GM23338 (cell line): ENCODE measurements around the gene MLLT6.

Source experiments
- CTCF ChIP-seq, 2 experiments: fragments of 200-600 bp in 1 of 2; sonication (generic) in 1 of 2; conservative IDR thresholded peaks; 2 replicates each; pipeline versions ENCODE4 v1.5.1 to v1.6.1; 2016 to 2017; ENCODE audit warnings: antibody characterized with exemption in 2 of 2, low read depth in 2 of 2, mild to moderate bottlenecking in 2 of 2, moderate library complexity in 1 of 2
- EZH2 ChIP-seq: fragments of 200-600 bp; sonication (generic); IDR thresholded peaks from one replicate; pipeline ENCODE4 v1.8.0; 2017; ENCODE audit warnings: antibody characterized with exemption, mild to moderate bottlenecking, low read depth; ENCODE audit not compliant: unreplicated experiment
- POLR2AphosphoS5 ChIP-seq: IDR thresholded peaks from 2 replicates; pipeline ENCODE4 v1.6.1; 2016; ENCODE audit warnings: antibody characterized with exemption, low read depth
- STAT1 ChIP-seq: IDR thresholded peaks from one replicate; pipeline ENCODE4 v1.6.1; 2016; ENCODE audit warnings: antibody characterized with exemption; ENCODE audit not compliant: unreplicated experiment

GRCh38 chr17:38750312-38751121 lies 45.4 kb downstream of the MLLT6 start:
- TF ChIP-seq STAT1 (no peak), CTCF (conservative IDR thresholded peaks at IDR 0.05; ENCODE audit: low read depth in 2 of 2) (no peak), POLR2AphosphoS5 (no peak), EZH2 (no peak)
